PFSK-1 (cell line): Measurements from ENCODE around the gene ZNF428.

ENCODE experiments used
- POLR2AphosphoS5 ChIP-seq: IDR thresholded peaks from 2 replicates; pipeline ENCODE4 v1.6.1; 2012; ENCODE audit warnings: low read depth, mild to moderate bottlenecking, control low read depth, low read length, moderate library complexity
- REST ChIP-seq, 2 experiments: IDR thresholded peaks; 2 replicates each; pipeline versions ENCODE4 v1.6.1 to v1.8.0; 2011 to 2012; ENCODE audit warnings: low read depth in 2 of 2, low read length in 2 of 2, control low read depth in 1 of 2, inconsistent platforms in 1 of 2, mild to moderate bottlenecking in 1 of 2, moderate library complexity in 1 of 2; ENCODE audit not compliant: insufficient read depth in 1 of 2
- SIN3A ChIP-seq: IDR thresholded peaks from 2 replicates; pipeline ENCODE4 v1.6.1; 2012; ENCODE audit warnings: mild to moderate bottlenecking, low read length, moderate library complexity, borderline replicate concordance; ENCODE audit not compliant: insufficient read depth
- TAF1 ChIP-seq: IDR thresholded peaks from 2 replicates; pipeline ENCODE4 v1.6.1; 2012; ENCODE audit warnings: low read length, control low read depth, borderline replicate concordance; ENCODE audit not compliant: insufficient read depth

GRCh38 chr19:43648633-43649032, 29.2 kb upstream of the ZNF428 start:
- TF ChIP-seq TAF1 (no peak), POLR2AphosphoS5 (no peak), SIN3A (no peak), REST (IDR thresholded peaks at IDR 0.05; ENCODE audit: insufficient read depth in 1 of 2, low read depth in 2 of 2, low read length in 2 of 2) (no peak)
